ENCODE measurements around the gene SCPEP1.

- TF ChIP-seq EZH2 (IDR thresholded peaks at IDR 0.05; ENCODE audit: insufficient read depth, poor library complexity, severe bottlenecking) = no peak
- no peak for TF ChIP-seq EZH2phosphoT487 (IDR thresholded peaks at IDR 0.05; ENCODE audit: insufficient read depth, low read depth)
Measured at GRCh38 chr17:57001541-57001940, 23.6 kb downstream of the SCPEP1 start.

Data from GM23248 (cell line).